Brain pericyte (primary cell): ENCODE measurements around the gene ROBO2.

Source experiments
- DNase-seq: peaks from one replicate; pipeline ENCODE4 v3.0.0-alpha.2; 2012; ENCODE audit warnings: low read depth, low spot score

ROBO2 gene

GRCh38 chr3:77102951-77103769 lies 63.3 kb downstream of the ROBO2 start:
- peak; percentile 13 for DNase-seq

- no peak for DNase-seq
Measured at GRCh38 chr3:77122652-77123051, 82.8 kb downstream of the ROBO2 start.

- no peak for DNase-seq
Measured at GRCh38 chr3:77125966-77126365, 86.1 kb downstream of the ROBO2 start.

- DNase-seq, result no peak
Measured at GRCh38 chr3:77134769-77135168, 94.9 kb downstream of the ROBO2 start.

GRCh38 chr3:77137559-77137958 lies 97.7 kb downstream of the ROBO2 start:
- no peak for DNase-seq

GRCh38 chr3:77139624-77140023 lies 99.7 kb downstream of the ROBO2 start:
- no peak for DNase-seq

GRCh38 chr3:77141423-77141822 lies 101.5 kb downstream of the ROBO2 start:
- DNase-seq, result no peak

- no peak for DNase-seq
Measured at GRCh38 chr3:77142578-77142977, 102.7 kb downstream of the ROBO2 start.

- no peak for DNase-seq
Measured at GRCh38 chr3:77146004-77146403, 106.1 kb downstream of the ROBO2 start.

GRCh38 chr3:77147836-77148578 lies 108.1 kb downstream of the ROBO2 start:
- DNase-seq, result no peak

- DNase-seq, result no peak
Measured at GRCh38 chr3:77149382-77149781, 109.5 kb downstream of the ROBO2 start.

GRCh38 chr3:77150028-77150427 lies 110.1 kb downstream of the ROBO2 start:
- no peak for DNase-seq

- DNase-seq, result no peak
Measured at GRCh38 chr3:77150759-77151158, 110.9 kb downstream of the ROBO2 start.

- DNase-seq, result no peak
Measured at GRCh38 chr3:77158730-77159581, 119.1 kb downstream of the ROBO2 start.

GRCh38 chr3:77160931-77161497 lies 121.1 kb downstream of the ROBO2 start:
- no peak for DNase-seq

- DNase-seq, result no peak
Measured at GRCh38 chr3:77169823-77170222, 129.9 kb downstream of the ROBO2 start.

GRCh38 chr3:77171026-77171425 lies 131.1 kb downstream of the ROBO2 start:
- DNase-seq, result no peak

- no peak for DNase-seq
Measured at GRCh38 chr3:77179762-77180161, 139.9 kb downstream of the ROBO2 start.

GRCh38 chr3:77182341-77182740 lies 142.4 kb downstream of the ROBO2 start:
- no peak for DNase-seq

- no peak for DNase-seq
Measured at GRCh38 chr3:77186319-77186718, 146.4 kb downstream of the ROBO2 start.

GRCh38 chr3:77186728-77187127 lies 146.8 kb downstream of the ROBO2 start:
- DNase-seq, result no peak

GRCh38 chr3:77188210-77188609 lies 148.3 kb downstream of the ROBO2 start:
- no peak for DNase-seq
